Measurements from ENCODE around the gene MAST1. TPM values are rescaled to one million over a fixed set of nuclear protein-coding genes. Genes with fewer than 3 reads are reported as not detected.

MAST1 gene
- total and polyA plus RNA-seq, 2 donors (not counting 1 experiment from before 2014, with no cell fraction given) = 0.39 to 1.1 TPM

DNA sequence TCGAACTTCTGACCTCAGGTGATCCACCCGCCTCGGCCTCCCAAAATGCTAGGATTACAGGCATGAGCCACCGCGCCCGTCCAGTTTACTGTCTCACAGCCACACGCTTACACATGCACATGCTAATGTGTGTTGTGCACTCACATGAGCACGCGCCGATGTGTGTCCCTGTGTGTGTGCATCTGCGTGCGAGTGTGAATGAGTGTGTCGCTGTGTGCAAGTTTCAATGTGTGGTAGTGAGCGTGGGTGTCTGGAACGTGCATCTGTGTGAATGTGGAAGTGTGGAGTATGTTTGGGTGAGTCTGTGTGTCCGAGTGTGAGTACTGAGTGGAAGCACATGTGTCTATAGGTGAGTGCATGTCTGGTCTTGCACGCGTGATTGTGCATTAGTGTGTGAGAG lies 4.2 kb downstream of the MAST1 start:
- no peaks in the 10 kb centered on the region for H3K9me3 Mint-ChIP-seq (ENCODE audit: insufficient read depth)

DNA sequence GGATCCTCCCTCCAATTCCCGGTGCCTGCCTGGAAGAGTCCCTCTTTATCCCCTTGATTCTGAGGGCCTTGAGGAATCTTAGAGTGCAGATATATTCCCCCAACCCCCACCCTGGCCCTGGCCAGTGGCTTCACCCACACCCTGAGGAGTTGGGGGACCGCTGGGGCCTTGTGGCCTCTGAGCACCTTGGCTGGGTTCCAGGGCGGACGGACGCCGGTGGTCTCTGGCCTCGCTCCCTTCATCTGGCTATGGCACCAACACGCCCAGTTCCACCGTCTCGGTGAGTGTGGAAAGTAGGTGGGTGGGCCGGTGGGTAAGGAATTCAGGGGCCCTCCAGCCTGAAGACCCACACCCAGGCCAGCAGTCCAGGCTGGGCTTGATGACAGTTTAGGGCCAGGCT lies 5.0 kb downstream of the MAST1 start:
- Mint-ChIP-seq H3K4me3 (no peak overlapping the region), H3K9me3 (ENCODE audit: insufficient read depth) (no peaks in the 10 kb centered on the region), H3K27ac (no peak overlapping the region), H3K27me3 (peaks cover 59% of the 10 kb centered on the region), H3K4me1 (peaks cover 32% of the 10 kb centered on the region)
- TF ChIP-seq, protein P1, sequence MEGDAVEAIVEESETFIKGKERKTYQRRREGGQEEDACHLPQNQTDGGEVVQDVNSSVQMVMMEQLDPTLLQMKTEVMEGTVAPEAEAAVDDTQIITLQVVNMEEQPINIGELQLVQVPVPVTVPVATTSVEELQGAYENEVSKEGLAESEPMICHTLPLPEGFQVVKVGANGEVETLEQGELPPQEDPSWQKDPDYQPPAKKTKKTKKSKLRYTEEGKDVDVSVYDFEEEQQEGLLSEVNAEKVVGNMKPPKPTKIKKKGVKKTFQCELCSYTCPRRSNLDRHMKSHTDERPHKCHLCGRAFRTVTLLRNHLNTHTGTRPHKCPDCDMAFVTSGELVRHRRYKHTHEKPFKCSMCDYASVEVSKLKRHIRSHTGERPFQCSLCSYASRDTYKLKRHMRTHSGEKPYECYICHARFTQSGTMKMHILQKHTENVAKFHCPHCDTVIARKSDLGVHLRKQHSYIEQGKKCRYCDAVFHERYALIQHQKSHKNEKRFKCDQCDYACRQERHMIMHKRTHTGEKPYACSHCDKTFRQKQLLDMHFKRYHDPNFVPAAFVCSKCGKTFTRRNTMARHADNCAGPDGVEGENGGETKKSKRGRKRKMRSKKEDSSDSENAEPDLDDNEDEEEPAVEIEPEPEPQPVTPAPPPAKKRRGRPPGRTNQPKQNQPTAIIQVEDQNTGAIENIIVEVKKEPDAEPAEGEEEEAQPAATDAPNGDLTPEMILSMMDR (IDR thresholded peaks at IDR 0.05) = no peak
- TF ChIP-seq EZH2 (IDR thresholded peaks at IDR 0.05; ENCODE audit: borderline replicate concordance, insufficient read depth, low read depth, low read length, poor library complexity, severe bottlenecking) = no peak
- H3K4me1 ChIP-seq (ENCODE audit: control insufficient read depth in 2 of 2, insufficient read depth in 2 of 2, low read length in 2 of 2) = peaks cover 34 to 36% of the 10 kb centered on the region in 2 donors
- no peaks in the 10 kb centered on the region for H3K36me3 ChIP-seq (replicated peaks in 1 of 2; ENCODE audit: control extremely low read depth in 1 of 2, control insufficient read depth in 1 of 2, extremely low read depth in 1 of 2, insufficient read depth in 2 of 2, low read length in 1 of 2)
- peaks cover 4 to 85% (median 34%) of the 10 kb centered on the region in 4 experiments for H3K27me3 ChIP-seq (replicated peaks in 1 of 4; ENCODE audit: control extremely low read depth in 1 of 4, control insufficient read depth in 3 of 4, insufficient read depth in 4 of 4, low read length in 3 of 4)
- DNase-seq (no peak), ATAC-seq (ENCODE audit: low read depth) (no peak)
- H3K4me2 ChIP-seq (replicated peaks; ENCODE audit: low read depth, low read length, poor library complexity, severe bottlenecking) = no peak overlapping the region
- no peak overlapping the region for H3K27ac ChIP-seq (ENCODE audit: low read length in 2 of 2)
- intact Hi-C loops (cut with micrococcal nuclease) = no loop called here
- no peak overlapping the region for H3K4me3 ChIP-seq (ENCODE audit: control extremely low read depth in 1 of 5, extremely low read depth in 1 of 5, insufficient read depth in 1 of 5, low read depth in 2 of 5, low read length in 4 of 5)
- H3K9me3 ChIP-seq (ENCODE audit: control extremely low read depth in 1 of 3, control insufficient read depth in 2 of 3, insufficient read depth in 1 of 3, low read length in 2 of 3) = peaks cover 0 to 20% (median 0%) of the 10 kb centered on the region in 3 donors
- ChIA-PET POLR2A (no interaction called here), CTCF (interaction anchor here (9.9 kb wide), 1 partner anchor 82 kb away, joined by 353 read pairs; the partner anchor contains the start of gene BEST2)
- H3K9ac ChIP-seq (ENCODE audit: low read length) = no peak overlapping the region
- no peaks in the 10 kb centered on the region for H3K79me2 ChIP-seq (ENCODE audit: control insufficient read depth, insufficient read depth, low read length)
- H2AFZ ChIP-seq (ENCODE audit: insufficient read depth, low read depth, low read length, poor library complexity, severe bottlenecking) = no peak overlapping the region
- WGBS (ENCODE audit: insufficient coverage) = 95% methylated on average over 11 of the region's 11 CpGs
- no peaks in the 10 kb centered on the region for H4K20me1 ChIP-seq (ENCODE audit: control insufficient read depth, insufficient read depth, low read length, poor library complexity, severe bottlenecking)

More for the DNA sequence above, 4.2 kb downstream of the MAST1 start:
- DNase-seq (no peak), ATAC-seq (ENCODE audit: low read depth) (no peak)
- TF ChIP-seq, protein P1 (IDR thresholded peaks at IDR 0.05) = no peak
- no peak for TF ChIP-seq EZH2 (IDR thresholded peaks at IDR 0.05; ENCODE audit: borderline replicate concordance, insufficient read depth, low read depth, low read length, poor library complexity, severe bottlenecking)
- Histone ChIP-seq H3K9ac (ENCODE audit: low read length) (no peak overlapping the region), H3K27ac (ENCODE audit: low read length in 2 of 2) (no peak overlapping the region), H3K4me3 (ENCODE audit: control extremely low read depth in 1 of 5, extremely low read depth in 1 of 5, insufficient read depth in 1 of 5, low read depth in 2 of 5, low read length in 4 of 5) (no peak overlapping the region), H3K79me2 (ENCODE audit: control insufficient read depth, insufficient read depth, low read length) (no peaks in the 10 kb centered on the region), H4K20me1 (ENCODE audit: control insufficient read depth, insufficient read depth, low read length, poor library complexity, severe bottlenecking) (no peaks in the 10 kb centered on the region), H3K36me3 (replicated peaks in 1 of 2; ENCODE audit: control extremely low read depth in 1 of 2, control insufficient read depth in 1 of 2, extremely low read depth in 1 of 2, insufficient read depth in 2 of 2, low read length in 1 of 2) (no peaks in the 10 kb centered on the region), H3K9me3 (ENCODE audit: control extremely low read depth in 1 of 3, control insufficient read depth in 2 of 3, insufficient read depth in 1 of 3, low read length in 2 of 3) (peaks cover 0 to 20% (median 0%) of the 10 kb centered on the region in 3 donors), H3K4me2 (replicated peaks; ENCODE audit: low read depth, low read length, poor library complexity, severe bottlenecking) (no peak overlapping the region), H3K27me3 (replicated peaks in 1 of 4; ENCODE audit: control extremely low read depth in 1 of 4, control insufficient read depth in 3 of 4, insufficient read depth in 4 of 4, low read length in 3 of 4) (peaks cover 4 to 87% (median 38%) of the 10 kb centered on the region in 4 experiments), H2AFZ (ENCODE audit: insufficient read depth, low read depth, low read length, poor library complexity, severe bottlenecking) (no peak overlapping the region), H3K4me1 (ENCODE audit: control insufficient read depth in 2 of 2, insufficient read depth in 2 of 2, low read length in 2 of 2) (peaks cover 33 to 39% of the 10 kb centered on the region in 2 donors)
- H3K4me3 Mint-ChIP-seq = no peak overlapping the region
- peaks cover 59% of the 10 kb centered on the region for H3K27me3 Mint-ChIP-seq
- 93% methylated on average over 18 of the region's 18 CpGs for WGBS (ENCODE audit: insufficient coverage)
- peaks cover 34% of the 10 kb centered on the region for H3K4me1 Mint-ChIP-seq
- ChIA-PET POLR2A (no interaction called here), CTCF (no interaction called here)
- intact Hi-C loops (cut with micrococcal nuclease) = no loop called here
- H3K27ac Mint-ChIP-seq = no peak overlapping the region
